HL-60/S4 (cell line): Measurements from ENCODE around the gene IPO9.

Source experiments
- in situ Hi-C: fragments of 300-500 bp; cut with MboI; formaldehyde crosslinking; loops from 2 replicates; pipeline ENCODE4 v1.14.3; 2022; ENCODE audit warnings: low sequenced_read_pairs

Gene IPO9

DNA sequence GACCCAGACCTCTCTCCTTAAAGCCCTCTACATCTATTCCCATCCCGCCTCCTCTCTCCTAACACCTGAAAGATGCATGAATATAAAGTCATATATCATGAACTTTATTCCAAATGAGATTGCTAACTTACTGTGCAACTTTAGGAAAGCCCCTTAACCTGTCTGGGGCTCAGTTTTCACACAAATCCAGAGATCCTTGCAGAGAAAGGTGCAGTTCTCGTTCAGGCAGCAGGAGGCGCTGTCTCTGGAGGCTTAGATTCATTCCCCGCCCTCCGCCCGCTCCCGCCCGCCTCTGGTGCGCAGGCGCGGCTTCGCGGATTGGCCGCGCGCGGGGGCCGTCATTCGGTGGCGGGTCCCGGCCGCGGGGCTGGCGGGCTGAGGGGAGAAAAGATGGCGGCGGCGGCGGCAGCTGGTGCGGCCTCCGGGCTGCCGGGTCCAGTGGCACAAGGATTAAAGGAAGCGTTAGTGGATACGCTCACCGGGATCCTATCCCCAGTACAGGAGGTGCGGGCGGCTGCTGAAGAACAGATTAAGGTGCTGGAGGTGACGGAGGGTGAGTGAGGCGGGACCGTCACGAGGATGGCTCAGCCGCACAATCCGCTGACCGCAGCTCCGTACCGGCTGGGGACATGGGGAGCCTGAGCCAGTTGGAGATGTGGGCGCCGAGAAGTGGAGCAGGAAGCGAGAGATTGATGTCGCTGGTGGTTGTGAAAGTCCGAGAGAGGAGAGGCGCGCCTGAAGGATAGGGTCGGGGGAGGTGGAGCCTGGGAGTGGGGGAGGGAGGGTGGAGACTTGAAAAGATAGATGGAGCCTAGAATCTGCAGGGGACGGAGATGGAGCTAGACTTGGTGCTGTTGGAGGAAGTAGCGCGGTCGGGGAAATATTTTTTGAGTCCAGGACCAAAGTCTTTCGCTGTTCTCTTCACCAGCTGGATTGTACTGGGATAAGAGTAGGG is at the start of gene IPO9:
TSS of gene IPO9 (plus strand) at position 338 of the 955 bp plus-strand sequence. CDS start at position 391, 53 bp downstream.
- in situ Hi-C loops: no loop called here

DNA sequence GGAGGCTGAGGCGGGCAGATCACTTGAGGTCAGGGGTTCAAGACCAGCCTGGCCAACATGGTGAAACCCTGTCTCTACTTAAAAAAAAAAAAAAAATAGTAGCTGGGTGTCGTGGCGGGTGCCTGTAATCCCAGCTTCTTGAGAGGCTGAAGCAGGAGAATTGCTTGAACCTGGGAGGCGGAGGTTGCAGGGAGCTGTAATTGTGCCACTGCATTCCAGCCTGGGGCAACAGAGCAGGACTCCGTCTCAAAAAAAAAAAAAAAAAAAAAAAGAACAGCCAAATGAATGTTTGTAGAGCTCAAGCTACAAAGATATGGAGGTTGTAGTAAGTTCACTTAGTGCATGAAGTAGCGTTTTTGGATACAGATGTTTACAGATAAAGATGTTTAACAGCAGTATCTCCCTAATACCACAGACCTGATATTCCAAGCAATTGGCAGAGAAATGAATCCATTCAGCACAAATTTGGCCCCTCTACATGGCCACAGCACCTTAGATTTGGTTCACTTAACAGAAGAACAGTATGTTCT is 49.5 kb upstream of the IPO9 start:
- in situ Hi-C loops: no loop called here

DNA sequence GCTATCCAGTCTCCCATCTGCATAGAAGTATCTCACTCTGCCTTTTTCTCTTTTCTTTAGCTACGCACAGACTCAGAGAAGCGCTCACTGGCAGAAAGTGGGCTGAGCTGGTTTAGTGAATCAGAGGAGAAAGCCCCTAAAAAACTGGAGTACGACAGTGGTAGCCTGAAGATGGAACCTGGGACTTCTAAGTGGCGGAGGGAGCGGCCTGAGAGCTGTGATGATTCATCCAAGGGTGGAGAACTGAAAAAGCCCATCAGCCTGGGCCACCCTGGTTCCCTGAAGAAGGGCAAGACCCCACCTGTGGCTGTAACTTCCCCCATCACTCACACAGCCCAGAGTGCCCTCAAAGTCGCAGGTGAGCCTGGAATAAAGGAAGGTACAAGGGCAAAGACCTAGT is 48.0 kb upstream of the IPO9 start:
- in situ Hi-C loops: loop anchor here (10.0 kb wide), 1 partner anchor 216 kb away; no protein-coding TSS in a partner anchor

DNA sequence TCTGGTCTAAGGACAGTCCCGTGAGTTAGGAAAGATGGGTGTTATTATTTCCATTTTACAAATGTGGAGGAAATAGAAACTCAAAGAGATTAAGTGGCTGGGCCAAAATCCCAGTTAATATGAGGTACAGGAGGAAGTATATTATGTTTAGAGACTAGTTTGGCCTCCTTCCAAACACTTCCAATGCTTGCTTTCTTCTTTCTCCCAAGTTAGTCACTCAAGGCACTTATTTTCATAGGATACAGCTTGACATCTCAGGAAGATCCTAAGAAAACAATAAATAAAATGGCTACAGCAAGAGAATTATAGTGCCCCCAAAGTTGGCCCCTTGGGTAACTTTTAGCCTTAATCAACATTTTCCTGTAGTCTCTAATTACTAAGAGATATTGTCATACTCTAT is 47.5 kb upstream of the IPO9 start:
- in situ Hi-C loops: loop anchor here (10.0 kb wide), 1 partner anchor 217 kb away; no protein-coding TSS in a partner anchor

DNA sequence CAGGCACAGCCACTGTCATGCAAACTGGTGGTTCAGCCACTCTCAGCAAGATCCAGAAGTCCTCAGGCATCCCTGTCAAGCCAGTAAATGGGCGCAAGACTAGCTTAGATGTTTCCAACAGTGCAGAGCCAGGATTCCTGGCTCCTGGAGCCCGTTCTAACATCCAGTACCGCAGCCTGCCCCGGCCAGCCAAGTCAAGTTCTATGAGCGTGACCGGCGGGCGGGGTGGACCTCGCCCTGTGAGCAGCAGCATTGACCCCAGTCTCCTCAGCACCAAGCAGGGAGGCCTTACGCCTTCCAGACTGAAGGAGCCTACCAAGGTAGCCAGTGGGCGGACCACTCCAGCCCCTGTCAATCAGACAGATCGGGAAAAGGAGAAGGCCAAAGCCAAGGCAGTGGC is 46.6 kb upstream of the IPO9 start:
- in situ Hi-C loops: loop anchor here (10.0 kb wide), 1 partner anchor 218 kb away; no protein-coding TSS in a partner anchor

DNA sequence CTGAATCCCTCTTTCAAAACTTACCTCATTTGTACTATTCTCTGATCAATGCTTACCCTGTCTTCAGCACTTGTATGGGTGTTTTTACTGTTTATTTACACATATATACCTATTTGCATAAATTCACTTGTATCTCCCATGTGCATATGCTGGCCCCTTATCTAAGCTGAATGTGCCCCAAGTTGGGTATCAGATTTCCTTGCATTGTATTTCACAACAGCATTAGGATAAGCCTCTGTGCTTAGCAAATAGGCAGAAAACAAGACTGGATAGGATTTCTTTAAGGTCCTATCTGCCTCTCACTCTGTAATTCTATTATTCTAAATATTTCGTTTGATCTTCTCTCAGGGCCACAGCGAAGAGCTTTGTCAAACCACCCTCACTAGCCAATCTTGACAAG is 45.9 kb upstream of the IPO9 start:
- in situ Hi-C loops: loop anchor here (10.0 kb wide), 1 partner anchor 218 kb away; no protein-coding TSS in a partner anchor

DNA sequence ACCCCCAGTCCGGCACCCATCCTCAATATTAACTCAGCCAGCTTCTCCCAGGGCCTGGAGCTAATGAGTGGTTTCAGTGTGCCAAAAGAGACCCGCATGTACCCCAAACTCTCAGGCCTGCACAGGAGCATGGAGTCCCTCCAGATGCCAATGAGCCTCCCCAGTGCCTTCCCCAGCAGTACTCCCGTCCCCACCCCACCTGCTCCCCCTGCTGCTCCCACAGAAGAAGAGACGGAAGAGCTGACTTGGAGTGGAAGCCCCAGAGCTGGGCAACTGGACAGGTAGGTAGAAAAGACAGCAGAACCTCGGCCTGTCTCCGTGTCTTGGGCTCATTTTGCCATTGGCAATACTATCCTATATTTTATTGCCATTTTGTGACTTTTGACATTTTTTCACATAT is 45.4 kb upstream of the IPO9 start:
- in situ Hi-C loops: loop anchor here (10.0 kb wide), 1 partner anchor 219 kb away; no protein-coding TSS in a partner anchor

DNA sequence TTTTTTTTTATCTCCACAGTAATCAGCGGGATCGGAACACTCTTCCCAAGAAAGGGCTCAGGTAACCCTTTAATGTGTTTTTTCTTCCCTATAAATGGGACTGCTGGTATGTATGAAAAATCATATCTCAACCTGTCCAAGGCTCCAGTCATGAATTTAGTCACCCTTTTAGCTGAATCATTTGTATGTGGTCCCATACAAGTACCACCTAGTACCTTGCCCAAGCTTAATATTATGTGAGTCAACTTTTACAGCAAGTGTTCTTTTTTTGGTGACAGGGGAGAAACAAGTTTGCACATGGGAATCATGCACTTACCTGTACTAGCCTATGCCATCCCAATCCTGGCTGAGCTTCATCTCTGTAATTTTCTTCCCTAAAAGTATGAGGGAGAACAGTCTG is 43.7 kb upstream of the IPO9 start:
- in situ Hi-C loops: loop anchor here (10.0 kb wide), 1 partner anchor 220 kb away; no protein-coding TSS in a partner anchor

DNA sequence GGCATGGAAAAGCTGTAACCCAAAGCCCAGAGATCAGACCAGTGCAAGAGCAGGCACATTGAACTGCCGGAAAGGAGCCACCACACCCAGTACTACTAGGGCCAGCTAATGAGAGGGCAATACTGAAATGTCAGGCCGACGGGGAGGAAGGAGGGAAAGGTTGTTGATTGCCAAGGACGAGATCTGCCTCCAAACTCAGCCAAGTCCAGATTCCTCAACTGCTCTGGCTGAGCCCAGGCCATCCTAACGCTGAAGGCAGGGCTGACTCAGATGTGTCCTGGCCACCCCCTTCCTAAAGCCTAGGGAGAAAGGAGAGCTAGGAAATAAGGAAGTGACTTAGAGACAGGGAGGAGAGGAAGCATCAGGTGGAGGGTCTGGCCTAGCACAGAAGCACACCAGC is 42.1 kb upstream of the IPO9 start:
- in situ Hi-C loops: loop anchor here (10.0 kb wide), 1 partner anchor 222 kb away; no protein-coding TSS in a partner anchor

DNA sequence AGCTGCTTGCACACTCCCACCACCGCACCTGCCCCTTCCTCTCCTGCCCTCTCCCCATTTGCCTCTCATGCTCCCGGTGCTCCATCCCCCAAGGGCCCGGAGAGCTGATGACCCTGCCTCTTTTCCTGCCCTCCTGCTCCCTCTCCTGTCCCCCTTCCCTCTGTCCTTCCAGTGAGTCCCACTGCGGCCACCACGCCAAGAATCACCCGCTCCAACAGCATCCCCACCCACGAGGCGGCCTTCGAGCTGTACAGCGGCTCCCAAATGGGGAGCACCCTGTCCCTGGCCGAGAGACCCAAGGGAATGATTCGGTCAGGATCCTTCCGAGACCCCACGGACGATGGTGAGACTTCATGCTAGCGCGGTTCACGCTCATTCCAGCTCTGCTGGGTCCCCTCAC is 40.7 kb upstream of the IPO9 start:
- in situ Hi-C loops: loop anchor here (10.0 kb wide), 1 partner anchor 223 kb away; no protein-coding TSS in a partner anchor

DNA sequence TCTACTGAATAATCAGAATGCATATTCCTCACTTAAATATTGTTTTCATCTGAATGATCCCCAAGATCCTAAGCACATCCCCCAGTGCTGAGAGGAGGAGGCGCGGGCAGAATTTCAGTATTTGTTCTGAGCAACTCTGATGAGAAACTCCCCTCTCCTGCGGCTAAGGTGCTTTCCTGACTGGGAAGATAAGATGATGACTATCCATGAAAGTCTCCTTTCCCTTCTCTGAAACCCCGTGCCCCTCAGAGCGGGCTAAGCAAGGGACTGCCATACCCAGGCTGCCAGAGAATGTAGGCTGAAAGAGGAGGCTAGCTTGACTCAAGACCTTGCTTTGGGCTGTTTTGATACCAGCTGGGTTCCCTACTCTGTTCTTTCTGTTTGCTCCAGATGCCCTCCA is 39.7 kb upstream of the IPO9 start:
- in situ Hi-C loops: loop anchor here (10.0 kb wide), 1 partner anchor 224 kb away; no protein-coding TSS in a partner anchor

DNA sequence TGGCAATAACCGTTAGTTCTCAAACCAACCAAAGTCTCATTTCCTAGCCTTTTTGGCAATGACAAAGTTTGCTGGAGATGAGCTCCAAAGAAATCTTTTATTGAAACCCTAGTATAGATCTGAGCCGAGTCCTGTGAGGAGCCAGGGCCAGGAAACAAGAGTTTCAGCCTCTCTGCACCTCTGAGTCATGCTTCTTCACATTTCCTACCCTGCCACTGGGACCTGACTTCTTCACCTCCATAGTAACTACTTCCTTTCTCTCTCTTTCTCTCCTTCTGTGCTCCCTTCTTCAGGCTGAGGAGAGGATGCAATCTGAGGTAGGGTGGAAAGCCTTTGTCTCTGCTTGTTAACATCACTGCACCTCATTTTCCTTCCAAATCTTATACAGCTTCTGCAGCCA is 38.7 kb upstream of the IPO9 start:
- in situ Hi-C loops: no loop called here

DNA sequence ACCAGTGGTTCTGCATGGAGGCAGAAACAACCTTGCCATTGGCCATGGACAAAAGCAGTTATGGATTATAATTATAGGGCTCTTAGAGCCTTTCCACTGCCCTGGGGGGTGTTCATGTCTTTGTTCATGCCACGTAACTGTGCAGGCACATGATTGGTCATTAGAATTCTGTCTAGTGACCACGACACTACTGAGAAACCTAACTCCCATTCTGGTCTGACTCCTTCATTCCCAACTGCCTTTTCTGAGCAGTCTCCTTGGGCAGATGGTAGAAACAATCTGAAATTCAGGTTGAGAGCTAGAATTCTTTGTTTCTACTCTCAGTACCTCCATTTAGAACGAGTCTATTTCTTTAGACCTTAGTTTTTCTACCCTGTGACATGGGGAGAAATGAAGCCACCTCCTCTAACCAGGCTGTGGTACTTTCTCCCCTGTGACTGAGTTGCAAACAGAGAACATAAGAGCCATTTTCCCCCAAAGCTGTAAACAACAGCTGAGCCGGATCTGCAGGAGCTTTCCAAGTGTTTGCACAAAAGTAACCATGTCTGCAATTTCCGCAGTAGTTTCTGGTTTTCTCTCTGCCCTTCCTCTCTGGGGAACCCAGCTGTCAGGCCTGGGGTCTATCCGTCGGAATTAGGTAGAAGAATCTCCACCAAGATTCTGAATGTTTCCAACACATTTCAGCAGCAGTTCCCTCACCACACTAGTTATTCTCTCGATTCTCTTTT is 37.7 kb upstream of the IPO9 start:
- in situ Hi-C loops: no loop called here

DNA sequence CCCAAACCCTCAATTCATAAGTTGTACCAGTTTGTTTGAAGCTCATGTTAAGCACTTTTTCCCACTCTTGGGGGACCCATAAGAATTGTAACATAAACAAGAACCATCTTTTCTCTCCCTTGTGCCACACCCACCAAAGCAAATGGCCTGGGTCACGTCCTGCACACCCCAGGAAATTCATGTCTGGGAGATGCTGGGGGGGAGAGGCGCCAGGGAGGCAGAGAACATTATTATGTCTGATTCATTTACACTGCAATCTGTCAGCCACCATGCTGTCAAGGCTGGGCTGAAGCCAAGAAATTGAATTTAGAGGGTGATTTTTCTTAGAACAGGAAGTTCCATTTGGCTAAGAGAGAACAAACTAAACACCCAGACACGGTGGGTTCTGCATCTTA is 37.2 kb upstream of the IPO9 start:
- in situ Hi-C loops: no loop called here

DNA sequence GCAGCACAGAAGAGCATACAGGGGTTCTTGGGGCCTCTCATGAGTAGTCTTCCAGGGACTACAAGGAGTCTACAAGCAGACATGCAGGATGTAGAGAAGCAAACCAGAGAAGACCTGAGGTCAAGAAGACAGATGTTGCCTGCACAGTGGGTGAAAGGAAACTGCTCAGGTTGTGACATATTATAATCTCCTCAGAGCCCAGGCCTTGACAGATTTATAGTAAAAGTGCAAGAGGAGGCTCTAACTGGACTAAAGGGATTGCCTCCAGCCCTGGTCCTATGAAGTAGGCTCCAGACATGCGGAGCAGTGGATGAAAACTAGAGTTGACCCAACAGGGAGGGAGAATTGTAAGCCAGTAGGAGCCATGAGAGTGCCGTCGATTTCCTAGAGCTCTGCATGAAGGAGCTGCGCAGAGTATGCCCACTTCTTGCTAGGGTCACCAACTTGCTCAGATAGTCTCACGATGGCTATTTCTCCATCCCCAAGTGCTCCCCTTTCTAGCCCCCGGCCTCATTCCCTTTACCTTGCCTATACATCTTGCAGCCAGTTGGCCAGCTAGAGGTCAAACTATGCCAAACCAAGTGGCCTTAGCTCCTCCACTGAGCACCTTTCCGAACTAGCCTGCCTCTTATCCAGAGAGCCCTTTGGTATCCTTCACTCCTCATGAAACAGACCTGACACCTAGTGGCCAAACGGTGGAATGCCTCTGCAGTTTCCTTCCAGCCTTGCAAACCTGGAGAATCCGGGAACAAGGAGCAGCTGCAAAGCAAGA is 36.2 kb upstream of the IPO9 start:
- in situ Hi-C loops: no loop called here

DNA sequence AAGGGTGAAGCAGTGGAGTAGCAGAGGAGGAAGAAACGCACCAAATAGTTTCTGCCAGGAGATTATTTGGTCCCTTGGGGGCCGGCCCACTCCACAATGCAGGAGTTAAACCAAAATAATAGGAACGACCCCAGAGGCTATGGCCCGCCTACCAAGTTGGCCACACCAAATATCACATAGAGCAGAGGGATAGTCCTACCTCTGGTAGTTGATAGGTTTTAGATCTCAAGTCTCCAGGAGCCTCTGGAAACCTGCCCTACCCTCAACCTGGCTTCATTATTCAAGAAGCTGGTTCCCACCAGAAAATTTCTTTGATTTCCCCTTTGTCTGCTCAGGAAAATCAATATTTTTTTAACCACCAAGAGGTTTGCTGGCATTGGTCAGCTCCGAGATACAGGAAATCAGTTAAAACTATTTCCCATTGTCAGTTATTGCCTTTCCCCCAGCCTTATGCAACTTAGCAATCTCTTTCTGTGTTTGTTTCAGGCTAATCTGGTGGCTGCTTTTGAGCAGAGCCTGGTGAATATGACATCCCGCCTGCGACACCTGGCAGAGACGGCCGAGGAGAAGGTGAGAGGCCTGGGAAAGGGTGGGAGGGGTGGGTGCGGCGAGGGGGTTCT is 35.5 kb upstream of the IPO9 start:
- in situ Hi-C loops: no loop called here

DNA sequence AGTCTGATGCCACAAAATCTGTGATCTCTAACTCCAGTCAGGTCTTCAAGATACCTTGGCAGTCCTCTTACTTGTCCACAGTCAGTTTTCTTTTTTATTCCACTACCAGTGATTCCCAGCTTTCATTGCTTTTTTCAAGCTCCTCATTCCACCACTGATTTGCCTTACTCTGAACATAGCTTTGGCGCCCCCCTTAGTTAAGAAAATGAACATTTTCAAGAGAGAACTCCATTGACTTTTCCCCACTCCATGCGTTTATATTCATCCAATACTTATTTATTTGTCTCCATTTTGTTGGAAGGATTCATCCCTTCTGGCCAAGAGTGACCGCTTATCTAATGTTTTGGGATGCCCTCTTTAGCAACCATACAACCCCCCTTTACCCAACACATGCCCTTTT is 33.9 kb upstream of the IPO9 start:
- in situ Hi-C loops: no loop called here

DNA sequence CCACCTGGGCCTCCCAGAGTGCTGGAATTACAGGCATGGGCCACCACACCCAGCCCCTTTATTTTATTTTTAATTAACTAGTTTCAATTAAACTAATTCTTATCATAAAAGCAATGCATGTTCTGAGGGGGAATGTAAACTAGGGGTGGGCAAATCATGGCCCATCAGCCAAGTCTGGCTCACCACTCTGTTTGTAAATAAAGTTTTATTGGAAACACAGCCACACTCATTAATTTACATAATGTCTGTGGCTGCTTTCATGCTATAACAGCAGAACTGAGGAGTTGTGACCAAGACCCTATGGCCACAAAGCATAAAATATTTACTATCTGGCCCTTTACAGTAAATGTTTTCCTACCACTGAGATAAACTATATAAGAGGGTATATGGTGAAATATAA is 28.7 kb upstream of the IPO9 start:
- in situ Hi-C loops: no loop called here

DNA sequence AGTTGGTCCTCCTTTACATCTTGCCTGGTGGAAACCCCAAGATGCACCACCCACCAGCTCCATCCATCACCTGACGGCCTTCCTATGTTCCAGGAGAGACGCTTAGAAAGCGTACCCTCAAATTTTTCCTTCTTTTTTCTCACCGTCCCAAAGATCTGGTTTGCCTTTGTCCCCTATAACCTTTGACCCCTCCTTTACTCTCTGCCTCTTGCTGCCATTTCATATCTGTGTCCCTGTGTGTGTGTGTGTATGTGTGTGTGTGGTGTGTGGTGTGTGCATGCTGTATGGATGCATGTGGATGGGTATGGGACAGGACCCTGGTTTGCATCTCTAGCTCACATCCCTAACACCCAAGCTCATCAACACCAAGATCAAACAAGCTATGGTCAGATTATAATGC is 22.2 kb upstream of the IPO9 start:
- in situ Hi-C loops: no loop called here
